ENCODE data around the gene EXPH5.

The EXPH5 gene

DNA sequence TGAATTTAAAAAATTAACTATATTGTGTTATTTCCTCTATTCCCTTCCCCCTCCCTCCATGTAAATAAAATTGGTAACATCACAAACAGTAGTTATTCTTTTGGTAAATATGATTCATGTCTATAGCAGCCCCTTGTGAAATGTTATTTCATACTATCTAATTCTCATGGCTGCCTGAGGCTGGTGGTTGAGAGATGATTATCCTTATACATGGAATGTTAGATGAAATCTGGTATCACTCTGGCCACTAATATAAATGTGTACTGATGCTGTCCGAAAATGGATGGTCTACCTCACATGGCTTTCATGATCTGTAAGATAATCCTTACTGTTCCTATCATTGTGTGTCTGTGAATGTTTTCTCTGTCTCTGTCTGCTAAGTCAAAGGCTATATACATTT is 25.0 kb upstream of the EXPH5 start:
- DNase-seq (ENCODE audit: low read depth) = no peak
- TF ChIP-seq, protein P1, sequence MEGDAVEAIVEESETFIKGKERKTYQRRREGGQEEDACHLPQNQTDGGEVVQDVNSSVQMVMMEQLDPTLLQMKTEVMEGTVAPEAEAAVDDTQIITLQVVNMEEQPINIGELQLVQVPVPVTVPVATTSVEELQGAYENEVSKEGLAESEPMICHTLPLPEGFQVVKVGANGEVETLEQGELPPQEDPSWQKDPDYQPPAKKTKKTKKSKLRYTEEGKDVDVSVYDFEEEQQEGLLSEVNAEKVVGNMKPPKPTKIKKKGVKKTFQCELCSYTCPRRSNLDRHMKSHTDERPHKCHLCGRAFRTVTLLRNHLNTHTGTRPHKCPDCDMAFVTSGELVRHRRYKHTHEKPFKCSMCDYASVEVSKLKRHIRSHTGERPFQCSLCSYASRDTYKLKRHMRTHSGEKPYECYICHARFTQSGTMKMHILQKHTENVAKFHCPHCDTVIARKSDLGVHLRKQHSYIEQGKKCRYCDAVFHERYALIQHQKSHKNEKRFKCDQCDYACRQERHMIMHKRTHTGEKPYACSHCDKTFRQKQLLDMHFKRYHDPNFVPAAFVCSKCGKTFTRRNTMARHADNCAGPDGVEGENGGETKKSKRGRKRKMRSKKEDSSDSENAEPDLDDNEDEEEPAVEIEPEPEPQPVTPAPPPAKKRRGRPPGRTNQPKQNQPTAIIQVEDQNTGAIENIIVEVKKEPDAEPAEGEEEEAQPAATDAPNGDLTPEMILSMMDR (IDR thresholded peaks at IDR 0.05; ENCODE audit: low read depth, low read length, missing control alignments) = no peak
- no peak overlapping the region for H3K4me3 ChIP-seq (ENCODE audit: low read depth, low read length)

DNA sequence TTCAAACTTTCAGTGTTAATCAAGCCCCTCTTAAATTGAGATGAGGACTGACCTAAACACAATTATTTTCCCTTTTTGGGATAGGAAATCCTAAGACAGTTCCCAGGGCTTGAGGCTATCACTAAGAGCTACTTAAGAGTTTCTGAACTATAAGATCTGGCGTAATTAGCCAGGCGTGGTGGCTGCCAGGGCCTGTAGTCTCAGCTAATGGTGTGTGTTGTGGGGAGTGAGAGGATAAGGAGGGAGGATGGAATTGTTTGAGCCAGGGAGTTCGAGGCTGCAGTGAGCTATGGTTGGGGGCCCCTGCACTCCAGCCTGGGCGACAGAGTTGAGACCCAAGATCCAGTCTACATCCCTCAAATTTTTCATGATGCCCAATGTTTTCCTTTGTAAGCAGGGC is 23.5 kb upstream of the EXPH5 start:
- no peak for DNase-seq (ENCODE audit: low read depth)
- H3K4me3 ChIP-seq (ENCODE audit: low read depth, low read length) = no peak overlapping the region
- TF ChIP-seq, protein P1 (IDR thresholded peaks at IDR 0.05; ENCODE audit: low read depth, low read length, missing control alignments) = no peak

DNA sequence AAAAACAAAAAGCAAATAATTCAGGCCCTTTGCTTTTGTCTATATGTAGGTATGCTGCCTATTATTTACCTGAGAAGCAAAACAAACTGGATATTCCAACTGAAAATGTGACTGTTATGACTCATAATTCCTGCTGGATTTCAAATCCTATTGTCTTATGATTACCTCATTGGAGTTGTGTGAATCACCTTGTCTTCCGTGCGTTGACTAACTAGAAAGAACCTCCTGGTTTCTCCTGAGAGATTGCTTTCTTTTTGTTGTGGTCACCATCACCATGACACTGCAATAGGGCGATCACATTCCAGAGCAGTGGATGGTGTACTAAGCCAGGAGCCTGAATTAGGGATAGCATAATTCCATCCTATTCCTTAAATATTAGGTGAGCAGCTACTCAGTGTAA is 23.0 kb upstream of the EXPH5 start:
- H3K4me3 ChIP-seq (ENCODE audit: low read depth, low read length) = no peak overlapping the region
- TF ChIP-seq, protein P1 (IDR thresholded peaks at IDR 0.05; ENCODE audit: low read depth, low read length, missing control alignments) = no peak
- DNase-seq (ENCODE audit: low read depth) = no peak

DNA sequence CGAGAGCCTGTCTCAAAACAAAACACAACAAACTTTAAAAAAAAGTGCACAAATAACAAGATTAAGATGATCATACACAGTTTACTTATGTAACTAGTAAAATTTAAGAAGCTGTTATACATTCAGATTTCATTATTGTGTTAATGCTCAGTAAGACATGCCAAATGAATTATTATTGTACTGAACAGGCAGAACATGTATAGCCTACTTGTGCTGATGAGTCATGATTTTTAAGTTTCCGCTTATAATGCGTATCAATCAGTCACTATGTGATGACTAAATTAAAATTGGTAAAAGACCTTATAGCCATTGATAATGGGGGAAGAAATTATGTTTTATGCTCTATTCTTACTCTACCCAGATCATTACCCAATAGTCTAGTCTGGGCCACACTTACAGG is 20.5 kb upstream of the EXPH5 start:
- no peak overlapping the region for H3K4me3 ChIP-seq (ENCODE audit: low read depth, low read length)
- no peak for DNase-seq (ENCODE audit: low read depth)
- TF ChIP-seq, protein P1 (IDR thresholded peaks at IDR 0.05; ENCODE audit: low read depth, low read length, missing control alignments) = no peak

DNA sequence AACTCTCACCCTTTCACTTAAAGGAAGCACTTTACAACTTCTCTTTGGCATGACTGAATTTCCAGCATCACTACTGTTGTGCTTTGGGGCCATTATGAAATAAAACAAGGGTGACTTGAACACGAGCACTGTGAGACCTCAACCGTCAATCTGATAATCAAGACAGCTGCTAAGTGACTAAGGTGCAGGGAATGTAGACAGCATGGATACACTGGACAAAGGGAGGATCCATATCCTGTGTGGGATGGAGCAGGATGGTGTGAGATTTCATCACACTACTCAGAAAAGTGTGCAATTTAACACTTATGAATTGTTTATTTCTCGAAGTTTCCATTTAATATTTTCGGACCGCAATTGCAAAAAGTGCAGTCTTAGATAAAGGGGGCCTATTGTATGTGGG is 16.1 kb upstream of the EXPH5 start:
- TF ChIP-seq, protein P1 (IDR thresholded peaks at IDR 0.05; ENCODE audit: low read depth, low read length, missing control alignments) = no peak
- no peak overlapping the region for H3K4me3 ChIP-seq (ENCODE audit: low read depth, low read length)
- DNase-seq (ENCODE audit: low read depth) = no peak

DNA sequence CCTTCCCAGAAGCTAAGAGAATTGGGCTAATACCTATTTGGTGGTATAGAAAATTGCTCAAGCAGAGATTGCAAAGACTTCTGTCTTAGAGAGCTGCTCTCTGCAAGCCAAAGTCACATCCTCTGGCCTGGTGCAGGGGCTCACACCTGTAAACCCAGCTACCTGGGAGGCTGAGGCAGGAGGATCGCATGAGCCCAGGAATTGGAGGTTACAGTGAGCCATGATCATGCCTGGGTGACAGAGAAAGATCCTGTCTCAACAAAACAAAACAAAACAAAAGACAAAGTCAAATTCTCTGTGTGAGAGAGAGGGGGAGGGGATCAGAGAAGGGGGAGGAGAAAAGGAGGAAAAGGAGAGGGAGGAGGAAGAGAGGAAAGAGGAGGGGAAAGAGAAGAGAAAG is 15.0 kb upstream of the EXPH5 start:
- TF ChIP-seq, protein P1 (IDR thresholded peaks at IDR 0.05; ENCODE audit: low read depth, low read length, missing control alignments) = no peak
- DNase-seq (ENCODE audit: low read depth) = no peak
- no peak overlapping the region for H3K4me3 ChIP-seq (ENCODE audit: low read depth, low read length)

DNA sequence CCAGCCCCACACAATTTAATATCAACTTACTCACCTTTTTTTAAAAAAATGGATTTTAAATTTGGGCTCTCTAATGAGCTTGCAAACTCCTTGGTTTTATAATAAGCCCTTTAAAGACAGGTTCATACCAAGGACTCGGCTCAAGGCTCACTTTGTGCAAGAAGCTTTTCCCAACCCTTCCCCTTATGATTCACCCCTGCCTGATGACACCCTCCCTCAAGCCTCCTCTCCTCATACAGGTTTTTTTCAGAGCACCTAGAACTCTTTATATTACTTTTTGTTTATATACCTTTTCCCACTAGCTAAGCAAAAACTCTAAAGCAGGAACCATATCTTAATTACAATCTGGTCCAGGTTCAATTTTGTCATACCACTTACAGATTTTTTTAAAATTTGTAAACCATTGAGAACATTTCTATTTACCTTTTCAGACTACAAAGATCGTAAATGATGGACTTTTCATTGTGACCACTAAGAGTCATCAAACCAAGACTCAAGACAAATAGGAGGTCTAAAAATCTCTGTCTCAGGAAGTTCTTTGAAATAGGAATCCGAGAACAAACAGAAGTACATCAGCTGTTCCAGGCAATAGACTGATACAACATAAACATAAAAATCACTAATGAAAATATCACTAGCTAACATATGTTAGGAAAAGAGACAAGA is 13.1 kb upstream of the EXPH5 start:
- TF ChIP-seq, protein P1 (IDR thresholded peaks at IDR 0.05; ENCODE audit: low read depth, low read length, missing control alignments) = no peak
- H3K4me3 ChIP-seq (ENCODE audit: low read depth, low read length) = no peak overlapping the region
- no peak for DNase-seq (ENCODE audit: low read depth)
